CD4-positive, alpha-beta memory T cell (primary cell): ENCODE measurements around the gene RNF213. TPM values are rescaled to one million over a fixed set of nuclear protein-coding genes. Genes with fewer than 3 reads are reported as not detected.
A peak's percentile ranks its signal among the peaks of the same experiment; 100 is the strongest.

Source experiments
- CTCF ChIA-PET: fragments of 350-600 bp; sonication (Branson Sonifier 250); formaldehyde crosslinking; loops from one replicate; lab custom pipeline; 2021; ENCODE audit warnings: inconsistent platforms; ENCODE audit not compliant: partially characterized antibody; lab: Charles Lee
- POLR2A ChIA-PET: fragments of 350-600 bp; sonication (Branson Sonifier 250); formaldehyde crosslinking; loops from one replicate; lab custom pipeline; 2021; ENCODE audit not compliant: partially characterized antibody; lab: Charles Lee
- DNase-seq, 5 donors: peaks; one replicate each; pipeline versions ENCODE4 v3.0.0 to v3.0.0-alpha.2; 2020 to 2022; ENCODE audit warnings: mixed read lengths in 1 of 5
- H3K27ac ChIP-seq: one replicate; pipeline ENCODE4 v1.7.0; 2013; ENCODE audit warnings: low read depth, low read length
- H3K27me3 ChIP-seq: 2 replicates; pipeline ENCODE4 v1.7.0; 2013; ENCODE audit warnings: mild to moderate bottlenecking, low read length, moderate library complexity; ENCODE audit not compliant: insufficient read depth
- H3K36me3 ChIP-seq: 2 replicates; pipeline ENCODE4 v1.7.0; 2013; ENCODE audit warnings: mild to moderate bottlenecking, low read length, moderate library complexity; ENCODE audit not compliant: insufficient read depth
- H3K4me1 ChIP-seq: 2 replicates; pipeline ENCODE4 v1.7.0; 2013; ENCODE audit warnings: mild to moderate bottlenecking, low read length, moderate library complexity; ENCODE audit not compliant: insufficient read depth
- H3K4me3 ChIP-seq, 2 donors: one replicate each; pipeline ENCODE4 v1.7.0; 2013; ENCODE audit warnings: low read length in 2 of 2, mild to moderate bottlenecking in 1 of 2
- H3K9me3 ChIP-seq, 2 donors: one replicate each; pipeline ENCODE4 v1.7.0; 2013; ENCODE audit warnings: low read length in 2 of 2, control low read depth in 1 of 2; ENCODE audit not compliant: control insufficient read depth in 1 of 2
- H3K27ac Mint-ChIP-seq, 7 donors: one replicate each; pipeline ENCODE4 v1.8.0; 2020 to 2021; ENCODE audit warnings: mixed read lengths in 7 of 7, mild to moderate bottlenecking in 6 of 7, inconsistent platforms in 3 of 7, moderate library complexity in 3 of 7
- H3K27me3 Mint-ChIP-seq, 2 donors: one replicate each; pipeline ENCODE4 v1.8.0; 2020 to 2021; ENCODE audit warnings: mixed read lengths in 2 of 2
- H3K36me3 Mint-ChIP-seq, 2 donors: one replicate each; pipeline ENCODE4 v1.8.0; 2020 to 2021; ENCODE audit warnings: mixed read lengths in 2 of 2, inconsistent platforms in 1 of 2, mild to moderate bottlenecking in 1 of 2
- H3K4me1 Mint-ChIP-seq, 4 donors: one replicate each; pipeline ENCODE4 v1.8.0; 2020 to 2021; ENCODE audit warnings: mixed read lengths in 4 of 4, mild to moderate bottlenecking in 1 of 4
- H3K4me3 Mint-ChIP-seq, 8 donors: one replicate each; pipeline ENCODE4 v1.8.0; 2020 to 2021; ENCODE audit warnings: mixed read lengths in 8 of 8, mild to moderate bottlenecking in 7 of 8, moderate library complexity in 6 of 8, inconsistent platforms in 3 of 8
- H3K9me3 Mint-ChIP-seq, 8 donors: one replicate each; pipeline ENCODE4 v1.8.0; 2020 to 2021; ENCODE audit warnings: mixed read lengths in 8 of 8, mild to moderate bottlenecking in 5 of 8, inconsistent platforms in 3 of 8, moderate library complexity in 1 of 8
- intact Hi-C: fragments of 100-400 bp; cut with micrococcal nuclease; formaldehyde crosslinking; loops from one replicate; pipeline ENCODE4 v1.15.1; 2023
- polyA plus RNA-seq, 2 donors: library from polyadenylated mRNA; unstranded; fragments of 300-500 nt; fragmentation: Illumina TruSeq; gene quantifications; one replicate each; pipeline ENCODE4 v1.2.3, GENCODE V29; 2021
- total RNA-seq, 2 experiments: library from RNA; stranded (reverse); gene quantifications; one replicate each; pipeline ENCODE4 v1.2.3, GENCODE V29; 2021

The RNF213 gene
- total and polyA plus RNA-seq, 4 experiments from 2014 or later, result 11.2 to 399 (median 217) TPM

GRCh38 chr17:80427366-80428282, 167.0 kb downstream of the RNF213 start:
- intact Hi-C loops, result loop anchor here (1.0 kb wide), 4 partner anchors 148 to 554 kb away; no protein-coding TSS in a partner anchor
- peaks cover 13% of the 10 kb centered on the region for H3K4me1 ChIP-seq
- peaks cover 4 to 13% (median 9%) of the 10 kb centered on the region in 4 donors for H3K4me1 Mint-ChIP-seq

GRCh38 chr17:80428363-80428762, 167.7 kb downstream of the RNF213 start:
- H3K27me3 ChIP-seq, result no peaks in the 10 kb centered on the region
- H3K4me1 Mint-ChIP-seq, result peaks cover 4 to 13% (median 9%) of the 10 kb centered on the region in 4 donors
- no peak for DNase-seq
- CTCF ChIA-PET, result interaction anchor here (1.4 to 3.5 kb wide), 8 partner anchors 26 to 674 kb away, joined by 3 to 23 read pairs (median 14); no protein-coding TSS in a partner anchor
- no peak overlapping the region for H3K27ac ChIP-seq
- no peaks in the 10 kb centered on the region for H3K36me3 ChIP-seq
- H3K9me3 ChIP-seq, result no peaks in the 10 kb centered on the region
- H3K27me3 Mint-ChIP-seq, result no peaks in the 10 kb centered on the region
- H3K9me3 Mint-ChIP-seq, result peaks cover 0 to 2% (median 0%) of the 10 kb centered on the region in 8 donors
- no peak overlapping the region for H3K4me3 ChIP-seq
- no peak overlapping the region for H3K27ac Mint-ChIP-seq
- POLR2A ChIA-PET, result interaction anchor here (1.1 to 1.8 kb wide), 2 partner anchors 26 to 471 kb away, joined by 3 to 8 read pairs; no protein-coding TSS in a partner anchor
- H3K4me1 ChIP-seq, result peaks cover 13% of the 10 kb centered on the region
- intact Hi-C loops, result no loop called here
- no peaks in the 10 kb centered on the region for H3K36me3 Mint-ChIP-seq
- no peak overlapping the region for H3K4me3 Mint-ChIP-seq

More at GRCh38 chr17:80427366-80428282, 167.0 kb downstream of the RNF213 start:
- Histone ChIP-seq H3K4me3 (no peak overlapping the region), H3K9me3 (no peaks in the 10 kb centered on the region), H3K27me3 (no peaks in the 10 kb centered on the region), H3K36me3 (no peaks in the 10 kb centered on the region), H3K27ac (no peak overlapping the region)
- Mint-ChIP-seq H3K36me3 (no peaks in the 10 kb centered on the region), H3K9me3 (peaks cover 0 to 2% (median 0%) of the 10 kb centered on the region in 8 donors), H3K27ac (peak overlapping the region in 1 of 7 donors; percentile 25), H3K27me3 (no peaks in the 10 kb centered on the region), H3K4me3 (no peak overlapping the region)
- POLR2A ChIA-PET, result interaction anchor here (0.8 to 1.8 kb wide), 6 partner anchors 13 to 553 kb away, joined by 3 to 8 read pairs (median 4); no protein-coding TSS in a partner anchor
- no peak for DNase-seq
- CTCF ChIA-PET, result interaction anchor here (0.6 to 3.5 kb wide), 25 partner anchors 8 to 675 kb away, joined by 3 to 23 read pairs (median 4); partner anchors contain the start of gene CHMP6

GRCh38 chr17:80428796-80429195, 168.1 kb downstream of the RNF213 start:
- H3K9me3 ChIP-seq, result no peaks in the 10 kb centered on the region
- no peaks in the 10 kb centered on the region for H3K27me3 Mint-ChIP-seq
- H3K36me3 Mint-ChIP-seq, result no peaks in the 10 kb centered on the region
- no peak for DNase-seq
- H3K4me1 Mint-ChIP-seq, result peaks cover 4 to 13% (median 9%) of the 10 kb centered on the region in 4 donors
- H3K9me3 Mint-ChIP-seq, result peaks cover 0 to 2% (median 0%) of the 10 kb centered on the region in 8 donors
- H3K27me3 ChIP-seq, result no peaks in the 10 kb centered on the region
- H3K4me3 ChIP-seq, result no peak overlapping the region
- ChIA-PET POLR2A (no interaction called here), CTCF (interaction anchor here (2.4 to 3.0 kb wide), 2 partner anchors 470 to 554 kb away, joined by 21 to 23 read pairs; no protein-coding TSS in a partner anchor)
- no peak overlapping the region for H3K27ac Mint-ChIP-seq
- H3K4me3 Mint-ChIP-seq, result no peak overlapping the region
- intact Hi-C loops, result no loop called here
- no peaks in the 10 kb centered on the region for H3K36me3 ChIP-seq
- no peak overlapping the region for H3K27ac ChIP-seq
- peaks cover 13% of the 10 kb centered on the region for H3K4me1 ChIP-seq

- intact Hi-C loops, result no loop called here
- Histone ChIP-seq H3K27ac (no peak overlapping the region), H3K27me3 (no peaks in the 10 kb centered on the region), H3K4me1 (peaks cover 8% of the 10 kb centered on the region), H3K9me3 (no peaks in the 10 kb centered on the region), H3K4me3 (no peak overlapping the region), H3K36me3 (no peaks in the 10 kb centered on the region)
- H3K4me3 Mint-ChIP-seq, result no peak overlapping the region
- DNase-seq, result no peak
- H3K36me3 Mint-ChIP-seq, result no peaks in the 10 kb centered on the region
- no peak overlapping the region for H3K27ac Mint-ChIP-seq
- ChIA-PET CTCF (no interaction called here), POLR2A (no interaction called here)
- peaks cover 3 to 13% (median 5%) of the 10 kb centered on the region in 4 donors for H3K4me1 Mint-ChIP-seq
- peaks cover 0 to 2% (median 0%) of the 10 kb centered on the region in 8 donors for H3K9me3 Mint-ChIP-seq
- H3K27me3 Mint-ChIP-seq, result no peaks in the 10 kb centered on the region
These were observed 169.0 kb downstream of the RNF213 start for GRCh38 chr17:80429356-80430275.

GRCh38 chr17:80430446-80431245, 170.0 kb downstream of the RNF213 start:
- no peak overlapping the region for H3K27ac Mint-ChIP-seq
- no peaks in the 10 kb centered on the region for H3K27me3 Mint-ChIP-seq
- H3K27ac ChIP-seq, result no peak overlapping the region
- H3K9me3 ChIP-seq, result no peaks in the 10 kb centered on the region
- no peaks in the 10 kb centered on the region for H3K36me3 ChIP-seq
- no peak for DNase-seq
- H3K36me3 Mint-ChIP-seq, result no peaks in the 10 kb centered on the region
- H3K9me3 Mint-ChIP-seq, result peaks cover 0 to 2% (median 0%) of the 10 kb centered on the region in 8 donors
- ChIA-PET CTCF (interaction anchor here (1.4 kb wide), 1 partner anchor 558 kb away, joined by 4 read pairs; no protein-coding TSS in a partner anchor), POLR2A (no interaction called here)
- peaks cover 8% of the 10 kb centered on the region for H3K4me1 ChIP-seq
- no peak overlapping the region for H3K4me3 ChIP-seq
- intact Hi-C loops, result no loop called here
- H3K4me3 Mint-ChIP-seq, result no peak overlapping the region
- peaks cover 3 to 13% (median 5%) of the 10 kb centered on the region in 4 donors for H3K4me1 Mint-ChIP-seq
- no peaks in the 10 kb centered on the region for H3K27me3 ChIP-seq
